ENCODE data around the gene FBXL17.

FBXL17 gene

DNA sequence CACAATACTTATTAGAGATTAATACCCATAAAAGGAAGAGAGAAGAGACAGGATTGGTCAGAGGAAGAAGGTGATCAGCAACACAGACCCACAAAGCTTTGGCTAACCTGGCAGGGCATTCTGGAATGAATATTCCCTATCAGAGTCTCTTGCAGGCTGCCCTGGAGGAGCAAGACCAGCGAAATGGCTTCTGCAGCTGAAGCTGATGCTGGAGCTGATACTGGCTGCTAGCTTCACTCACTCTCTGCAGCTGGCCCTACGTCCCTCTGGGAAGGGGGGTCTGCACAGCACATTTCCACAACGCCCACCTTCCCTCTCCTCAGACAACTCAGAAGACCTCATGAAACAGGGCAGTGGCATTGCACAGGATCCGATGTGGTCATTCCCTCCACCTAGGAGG lies 541.3 kb downstream of the FBXL17 start:
- DNase-seq: no peak

DNA sequence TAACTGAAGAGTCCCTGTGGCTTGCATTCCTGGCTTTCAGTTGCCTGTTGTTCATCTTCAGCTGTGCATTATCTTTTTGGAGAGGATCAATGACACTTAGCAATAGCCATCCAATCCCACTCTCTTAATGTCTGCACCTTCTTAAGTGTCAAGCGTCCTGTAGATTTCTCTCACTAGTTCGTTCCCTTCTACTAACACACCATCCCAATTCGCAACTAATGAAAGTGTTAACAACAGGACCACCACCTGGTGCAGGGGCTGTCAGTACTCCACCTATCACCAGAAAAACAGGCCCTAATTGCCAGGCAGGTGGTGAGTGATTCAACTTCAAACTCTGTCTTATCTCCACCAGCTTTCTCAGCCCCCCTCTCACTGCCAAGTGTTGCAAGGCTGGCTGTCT lies 541.7 kb downstream of the FBXL17 start:
- DNase-seq: no peak

DNA sequence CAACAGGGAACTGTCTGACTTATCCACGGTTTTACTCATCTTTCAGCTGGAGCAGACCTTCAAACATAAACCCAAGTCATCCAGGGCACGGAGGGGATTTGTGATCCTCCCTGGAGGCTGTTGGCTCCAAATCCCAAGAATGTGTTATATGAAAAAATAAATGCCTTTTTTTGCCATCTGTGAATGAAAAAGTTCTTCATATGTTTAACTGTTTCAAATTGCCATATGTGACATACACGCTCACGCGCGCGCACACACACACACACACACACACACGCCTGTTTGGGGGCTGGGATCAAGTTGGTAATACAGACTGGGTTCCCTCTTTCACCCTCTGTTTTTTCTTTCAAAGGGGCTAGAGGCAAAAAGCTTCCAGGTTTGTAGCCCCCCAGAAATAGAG lies 546.8 kb downstream of the FBXL17 start:
- DNase-seq: no peak

DNA sequence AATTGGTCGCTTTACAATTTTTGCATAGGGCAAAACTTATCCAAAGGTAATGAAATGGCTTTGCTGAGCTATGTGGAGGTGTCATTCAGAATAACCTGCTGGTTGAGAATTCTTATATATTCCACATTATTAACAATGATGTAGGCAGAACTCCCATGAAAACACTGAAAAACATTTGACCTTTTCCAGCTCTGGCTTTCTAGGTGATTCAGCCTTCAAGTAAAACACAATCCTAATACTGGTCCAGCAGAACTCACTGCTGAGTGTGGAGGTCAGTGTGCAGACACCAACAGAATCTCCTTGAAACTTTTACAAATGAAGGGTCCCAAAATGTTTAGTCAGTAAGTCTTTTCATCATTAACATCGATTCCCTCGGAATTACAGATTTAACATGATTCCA lies 549.2 kb downstream of the FBXL17 start:
- no peak for DNase-seq

DNA sequence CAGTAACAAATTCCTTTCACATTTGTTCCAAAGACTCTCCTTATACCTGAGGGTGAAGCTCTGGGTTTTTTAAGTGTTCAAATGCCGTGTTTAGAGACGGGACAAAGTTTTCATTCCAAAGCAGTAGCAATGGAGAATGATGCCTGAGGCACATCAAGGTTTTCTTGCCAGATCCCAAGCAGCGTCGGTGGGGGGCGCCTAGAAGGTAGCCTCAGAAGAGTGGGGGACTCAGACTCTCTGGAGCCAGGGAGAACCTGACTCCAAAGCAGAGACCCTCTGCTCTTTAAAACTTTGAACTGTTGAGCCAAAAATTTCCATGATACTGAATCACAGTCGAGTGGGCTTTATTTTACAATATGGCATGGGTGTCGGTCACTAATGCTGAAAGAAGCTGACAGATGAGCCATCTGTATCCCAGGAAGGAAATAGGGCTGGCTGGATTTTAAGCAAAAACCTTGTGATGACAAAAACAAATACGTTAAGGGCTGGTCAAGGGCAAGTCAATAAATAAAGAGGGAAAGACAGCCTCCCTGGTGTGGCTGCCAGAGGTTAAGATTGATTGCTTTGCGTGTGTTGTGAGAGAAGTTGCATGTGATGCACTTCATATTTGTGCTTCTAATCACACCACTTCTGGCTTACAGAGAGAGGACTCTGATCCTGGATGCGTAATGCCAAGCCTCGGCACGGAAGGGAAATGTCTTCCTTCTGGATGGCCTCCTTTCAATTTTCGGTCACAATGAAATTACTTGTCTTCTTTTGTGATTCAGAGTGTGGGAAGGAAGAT lies 550.1 kb downstream of the FBXL17 start:
- no peak for DNase-seq

DNA sequence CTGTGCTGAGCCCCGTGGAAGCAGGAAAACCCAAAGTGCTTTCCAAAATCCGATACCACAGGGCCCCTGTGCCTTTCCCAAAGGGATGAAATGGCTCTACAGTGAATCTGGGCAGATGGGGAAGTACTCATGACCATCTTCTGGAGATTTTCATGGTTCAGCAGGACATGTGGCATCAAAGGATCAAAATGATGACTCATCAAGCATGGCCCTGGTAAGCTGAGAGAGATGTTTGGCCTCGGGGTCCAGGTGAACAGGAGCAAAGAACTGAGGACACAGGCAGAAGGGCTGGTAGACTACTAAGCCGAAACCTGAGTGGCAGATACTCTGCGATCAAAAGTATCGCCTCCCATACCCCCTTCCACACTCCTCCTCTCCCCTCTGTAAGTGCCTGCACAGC lies 551.1 kb downstream of the FBXL17 start:
- DNase-seq: no peak

DNA sequence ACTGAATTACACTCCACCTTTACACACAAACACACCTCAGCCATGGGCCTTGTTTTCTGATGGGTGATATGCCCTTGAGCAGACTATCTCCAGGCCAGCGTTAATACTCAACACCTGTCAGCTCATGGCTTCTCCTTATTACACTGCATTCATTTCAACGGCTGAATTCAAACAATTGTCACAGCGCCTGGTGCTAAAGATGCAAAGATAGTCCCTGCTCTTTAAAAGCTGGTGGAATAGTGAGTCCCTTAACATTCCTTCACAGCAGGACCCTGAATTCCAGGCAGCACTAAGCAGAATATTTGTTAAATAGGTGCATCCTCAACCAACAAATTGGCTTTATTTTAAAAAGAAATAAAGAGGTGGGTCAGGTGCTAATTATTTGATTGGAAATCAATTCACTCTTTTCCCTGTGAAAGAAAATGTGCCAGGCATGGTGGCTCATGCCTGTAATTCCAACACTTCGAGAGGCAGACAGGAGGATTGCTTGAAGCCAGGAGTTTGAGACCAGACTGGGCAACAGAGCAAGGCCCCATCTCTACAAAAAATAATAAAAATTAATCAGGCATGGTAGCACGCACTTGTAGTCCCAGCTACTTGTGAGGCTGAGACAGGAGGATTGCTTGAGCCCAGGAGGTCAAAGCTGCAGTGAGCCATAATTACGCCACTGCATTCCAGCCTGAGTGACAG lies 555.4 kb downstream of the FBXL17 start:
- no peak for DNase-seq

DNA sequence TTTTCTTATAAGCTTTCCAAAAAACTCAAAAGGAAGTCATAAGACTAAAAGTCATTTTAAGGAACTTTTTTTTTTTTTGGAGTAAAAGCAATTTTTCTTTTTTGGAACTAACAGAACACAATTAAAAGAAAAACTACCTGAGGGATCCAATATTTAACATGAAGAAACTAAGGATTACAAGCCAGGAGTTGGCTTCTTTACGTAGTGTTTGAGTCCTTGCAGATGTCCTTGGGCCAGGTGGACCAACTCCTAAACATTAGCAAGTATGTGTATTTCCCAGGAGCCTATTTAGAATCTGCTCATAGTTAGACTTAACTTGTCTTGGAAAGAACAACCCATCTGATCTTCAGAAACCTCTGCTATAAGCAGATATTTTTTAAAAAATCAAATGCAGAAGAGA lies 557.1 kb downstream of the FBXL17 start:
- no peak for DNase-seq

DNA sequence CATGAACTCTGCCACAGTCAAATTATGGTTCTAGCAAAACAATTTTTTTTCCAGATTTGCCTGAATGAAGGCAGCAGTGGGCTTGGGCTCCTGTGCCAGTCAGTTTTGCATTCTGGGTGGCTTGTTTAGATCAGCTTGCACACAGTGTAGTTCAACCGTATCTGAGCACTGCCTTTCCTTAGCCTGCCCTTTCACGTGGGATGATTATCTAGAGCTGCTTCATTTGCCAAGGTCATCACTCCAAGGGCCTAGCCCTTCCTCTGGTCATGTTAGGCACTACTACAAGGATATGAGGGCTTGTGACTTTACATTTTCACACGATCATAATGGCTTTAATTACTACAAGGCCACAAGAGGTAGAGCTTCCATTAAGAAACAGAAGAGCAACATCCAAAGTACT lies 560.6 kb downstream of the FBXL17 start:
- peak; percentile 77 for DNase-seq

DNA sequence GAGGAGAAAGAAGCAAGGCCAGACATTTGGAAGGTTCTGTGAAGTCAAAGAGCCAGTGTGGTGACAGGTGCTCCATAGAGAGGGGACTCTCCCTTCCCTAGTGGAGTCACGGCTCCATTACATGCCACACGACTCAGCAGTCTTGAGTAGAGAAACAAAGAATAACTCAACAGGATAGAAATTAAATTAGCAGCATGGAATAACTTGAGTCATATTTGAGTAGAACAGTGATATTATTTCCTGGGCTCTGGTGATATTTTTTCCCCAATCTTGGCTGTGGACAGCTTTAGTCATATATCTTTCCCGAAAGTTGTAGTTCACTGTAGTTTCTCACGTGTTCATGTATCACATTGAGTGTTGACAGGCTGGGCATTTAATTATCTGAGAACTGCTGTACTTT lies 561.5 kb downstream of the FBXL17 start:
- no peak for DNase-seq

DNA sequence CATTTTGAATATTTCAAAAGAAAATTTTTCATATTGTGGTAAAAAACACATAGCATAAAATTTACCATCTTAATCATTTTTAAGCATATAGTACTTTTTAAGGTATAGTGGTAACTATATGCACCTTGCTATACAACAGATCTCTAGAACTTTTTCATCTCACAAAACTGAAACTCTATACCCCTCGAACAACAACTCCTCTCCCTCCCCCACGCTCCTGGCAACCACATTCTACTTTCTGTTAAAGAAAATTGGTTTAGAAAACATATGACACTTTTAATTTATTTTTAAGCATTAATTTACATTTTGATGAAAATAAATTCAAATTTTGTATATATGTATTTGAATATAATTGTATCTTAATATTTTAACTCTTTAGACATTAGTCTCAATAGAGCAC lies 563.9 kb downstream of the FBXL17 start:
- DNase-seq: no peak

DNA sequence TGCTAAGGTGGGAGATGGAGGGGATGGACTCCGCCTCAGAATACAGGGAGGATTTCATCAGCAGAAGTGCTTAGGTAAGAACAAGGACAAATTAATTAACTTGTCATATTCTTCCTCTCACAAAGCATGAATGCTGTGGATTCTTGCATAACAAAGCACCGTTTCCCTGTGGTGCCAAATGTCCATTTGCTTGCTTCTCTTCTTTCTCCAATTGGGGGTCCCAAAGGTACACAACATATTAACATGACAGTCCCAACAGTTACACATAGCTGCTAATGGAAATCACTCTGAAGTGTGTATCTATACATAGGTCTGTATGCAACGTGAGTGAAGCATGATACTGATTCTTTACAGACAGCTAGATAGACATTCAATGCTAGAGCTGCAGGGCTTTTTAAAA lies 564.5 kb downstream of the FBXL17 start:
- no peak for DNase-seq

DNA sequence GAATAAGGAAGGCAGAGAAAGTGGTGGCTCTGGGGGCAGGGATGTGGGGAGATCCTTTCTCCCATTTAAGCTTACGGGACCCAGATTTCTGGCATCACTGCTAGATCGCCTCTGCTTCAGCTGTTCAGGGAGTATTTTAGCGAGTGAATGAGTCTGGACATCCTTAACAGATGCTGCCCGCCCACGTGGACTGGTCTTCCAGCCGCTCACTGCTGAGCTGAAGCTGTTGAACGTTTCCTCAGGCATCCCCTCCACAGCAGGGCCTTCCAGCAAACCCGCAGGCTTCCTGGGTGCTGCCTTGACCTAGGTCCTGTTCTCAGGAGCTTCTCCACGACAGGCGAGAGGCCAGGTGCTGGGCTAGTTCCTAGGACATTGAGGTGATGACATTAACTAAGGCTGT lies 566.8 kb downstream of the FBXL17 start:
- DNase-seq: no peak

DNA sequence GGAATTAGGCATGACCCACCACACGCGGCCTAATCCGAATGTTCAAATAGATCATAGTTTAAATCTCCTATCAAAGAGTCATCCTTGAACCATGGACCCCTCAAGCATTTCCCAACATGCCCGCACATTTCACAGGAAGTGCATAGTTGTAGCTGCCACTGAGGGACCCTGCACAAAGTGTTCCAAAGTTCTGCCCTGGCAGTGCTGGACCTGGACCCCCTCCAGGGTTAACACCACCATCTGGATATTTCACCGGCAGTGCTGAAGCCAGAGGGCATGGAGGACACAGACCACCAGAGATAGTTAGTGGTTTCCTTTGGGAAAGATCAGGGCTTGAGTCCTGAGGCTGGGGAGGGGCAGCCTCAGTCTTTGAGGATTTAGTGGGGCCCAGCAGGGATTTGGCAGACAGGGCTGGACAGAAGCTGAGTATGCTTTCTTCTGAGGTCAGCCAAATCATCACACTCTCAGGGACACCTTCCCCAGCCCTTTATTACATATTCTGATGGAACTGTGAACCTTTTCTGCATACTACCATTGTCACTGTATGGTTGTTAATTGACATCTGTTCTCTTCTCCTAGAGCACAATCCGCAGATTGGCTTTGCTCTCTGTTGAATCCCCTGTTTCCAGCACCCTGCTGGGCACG lies 567.6 kb downstream of the FBXL17 start:
- DNase-seq: no peak

DNA sequence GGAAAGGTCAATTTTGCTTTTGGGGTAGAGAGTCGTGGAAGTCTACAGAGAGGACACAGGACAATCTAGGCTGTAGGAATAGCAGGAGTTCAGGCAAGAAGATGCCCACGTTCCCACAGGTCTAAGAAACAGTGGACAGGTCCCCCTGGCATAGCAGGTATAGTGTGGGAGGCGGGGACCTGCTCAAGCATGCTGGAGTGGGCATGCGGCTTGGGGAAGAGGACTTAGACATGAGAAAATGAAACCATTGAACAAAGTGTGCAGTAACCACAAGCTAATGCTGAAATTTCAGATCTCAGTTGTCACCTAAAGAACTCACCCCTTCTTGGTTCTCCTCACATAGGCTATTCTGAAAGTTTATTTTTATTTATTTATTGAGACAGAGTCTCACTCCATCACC lies 568.3 kb downstream of the FBXL17 start:
- no peak for DNase-seq

DNA sequence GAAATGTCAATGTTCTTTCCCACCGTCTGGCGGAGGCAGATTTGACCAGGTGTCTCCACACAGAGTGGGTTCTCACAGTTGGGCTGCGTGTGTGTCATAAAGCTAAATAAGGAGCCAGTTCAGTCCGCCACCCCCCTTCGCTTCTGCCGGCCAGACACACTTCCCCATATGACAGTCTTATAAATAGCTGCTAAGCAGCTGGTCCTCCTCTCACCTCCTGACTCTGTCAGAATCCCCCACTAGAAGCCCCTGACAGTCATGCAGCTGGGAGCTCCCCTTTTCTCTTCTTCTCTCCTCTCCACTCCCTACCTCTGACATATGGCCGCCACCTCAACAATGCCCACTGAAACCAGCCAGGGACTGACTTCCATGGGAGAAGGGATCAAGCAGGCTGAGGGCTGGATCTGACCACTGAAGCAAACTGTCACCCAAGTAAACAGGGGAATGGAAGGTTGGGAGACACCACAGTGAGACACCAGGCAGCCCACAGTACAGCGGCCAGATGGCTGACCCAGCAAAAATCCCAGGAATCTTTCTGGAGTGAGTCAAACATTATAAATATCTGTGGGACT lies 569.2 kb downstream of the FBXL17 start:
- DNase-seq: no peak

DNA sequence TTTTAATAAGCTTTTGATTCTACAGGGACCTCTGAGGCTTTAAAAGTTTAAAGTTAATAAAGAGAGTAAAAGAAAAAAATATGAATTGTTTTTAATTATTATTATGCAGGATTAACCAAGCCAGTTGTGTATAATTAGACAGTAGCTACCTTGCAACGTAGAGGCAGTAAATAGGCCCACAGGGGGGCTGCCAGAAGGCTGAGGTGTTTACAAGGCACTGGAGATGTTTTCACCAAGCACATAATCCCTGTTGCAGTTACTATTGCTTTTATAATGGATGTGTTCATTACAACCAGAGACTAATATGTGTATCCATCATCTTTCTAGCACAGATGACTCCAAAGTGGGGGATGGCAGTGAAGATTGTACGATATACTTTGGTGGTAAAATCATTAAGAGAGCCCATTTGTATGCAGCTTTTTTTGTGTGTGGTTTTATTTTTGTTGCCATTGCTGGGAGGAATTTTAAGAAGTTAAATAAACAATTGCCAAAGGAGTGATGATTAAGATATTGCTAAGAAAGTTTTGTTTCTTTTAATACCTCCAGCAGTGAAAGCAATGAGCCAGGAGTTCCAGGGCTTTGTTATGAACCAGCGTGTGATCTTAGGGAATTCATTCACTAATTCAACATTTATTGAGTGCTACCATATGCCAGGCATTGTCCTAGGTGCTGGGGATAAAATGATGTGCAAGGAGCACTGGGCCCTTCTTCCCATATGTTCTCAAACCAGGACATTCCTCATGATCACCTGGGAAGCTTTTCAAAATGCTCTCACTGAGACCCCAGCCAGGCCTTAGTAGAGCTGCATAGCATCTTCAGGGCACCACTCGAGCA lies 572.5 kb downstream of the FBXL17 start:
- no peak for DNase-seq

Data from NCI-H187 treated with DMSO at 0.1 percent for 48 hours (cell line).